GM19395 (cell line): ENCODE data around the gene TP53BP2.
"Not testable (repeated sequence)": the region's sequence is repeated elsewhere in the genome, so short reads cannot be mapped to it uniquely, and the experiment has no call there.

Source experiments
- ATAC-seq: cut with Tn5 transposase; IDR thresholded peaks from one replicate; pipeline ENCODE4 v1.9.1; 2021; ENCODE audit warnings: mild to moderate bottlenecking, moderate library complexity; ENCODE audit not compliant: unreplicated experiment

The TP53BP2 gene

DNA sequence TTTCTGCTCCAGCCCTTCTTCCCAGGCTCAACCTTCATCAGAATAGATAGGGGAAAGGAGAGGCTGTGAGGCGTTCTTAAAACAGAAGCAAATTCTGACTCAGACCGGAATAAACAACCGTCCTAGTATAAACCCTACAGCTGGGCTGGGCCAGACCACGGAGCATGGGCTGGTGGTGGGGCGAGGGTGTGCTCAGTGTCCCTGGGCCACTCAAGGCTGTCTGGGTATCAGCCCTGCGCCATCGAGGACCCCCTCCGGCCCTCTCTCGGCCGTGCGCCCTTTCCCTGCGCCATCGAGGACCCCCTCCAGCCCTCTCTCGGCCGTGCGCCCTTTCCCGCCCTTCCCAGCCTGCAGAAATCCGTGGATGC lies 97.4 kb downstream of the TP53BP2 start:
- no peak for ATAC-seq

DNA sequence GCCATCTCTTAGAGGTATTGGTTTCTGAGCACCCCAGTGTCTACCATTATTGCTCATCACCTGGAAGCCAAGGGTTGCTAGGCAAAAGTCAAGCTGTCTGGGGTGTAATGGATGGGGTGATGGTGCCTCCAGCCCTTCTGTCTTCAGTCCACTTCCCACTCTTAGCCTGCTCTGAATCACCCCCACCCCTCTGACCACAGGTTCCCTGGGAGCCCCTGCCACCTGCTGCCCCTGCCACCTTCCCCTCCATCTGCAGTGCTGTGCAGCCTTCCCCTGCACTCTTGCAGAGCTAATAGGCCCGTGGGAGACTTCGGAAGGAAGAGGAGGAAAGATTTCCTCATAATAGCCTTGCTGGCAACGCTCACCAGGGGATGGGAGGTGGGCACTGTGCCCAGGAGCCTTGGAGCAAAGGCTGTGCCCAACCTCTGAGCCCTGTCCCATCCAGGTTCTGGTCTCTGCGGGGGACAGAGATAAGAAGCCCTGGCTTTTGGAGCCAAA lies 97.9 kb downstream of the TP53BP2 start:
- no peak for ATAC-seq

DNA sequence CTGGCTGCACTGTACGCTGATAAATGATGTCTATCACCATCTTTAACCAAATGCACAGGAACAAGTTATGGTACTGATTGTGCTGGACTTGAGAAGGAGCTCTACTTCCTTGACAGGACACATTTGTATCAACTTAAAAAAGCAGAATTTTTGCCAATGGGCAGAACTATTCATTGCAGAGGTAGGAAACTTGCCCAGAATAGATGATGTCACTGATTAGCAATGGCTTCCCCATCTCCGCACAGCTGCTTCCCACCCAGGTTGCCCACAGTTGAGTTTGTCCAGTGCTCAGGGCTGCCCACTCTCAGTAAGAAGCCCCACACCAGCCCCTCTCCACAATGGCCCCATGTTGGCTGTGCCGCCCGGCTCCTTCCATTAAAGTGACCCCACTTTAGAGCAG lies 100.0 kb downstream of the TP53BP2 start:
- no peak for ATAC-seq

DNA sequence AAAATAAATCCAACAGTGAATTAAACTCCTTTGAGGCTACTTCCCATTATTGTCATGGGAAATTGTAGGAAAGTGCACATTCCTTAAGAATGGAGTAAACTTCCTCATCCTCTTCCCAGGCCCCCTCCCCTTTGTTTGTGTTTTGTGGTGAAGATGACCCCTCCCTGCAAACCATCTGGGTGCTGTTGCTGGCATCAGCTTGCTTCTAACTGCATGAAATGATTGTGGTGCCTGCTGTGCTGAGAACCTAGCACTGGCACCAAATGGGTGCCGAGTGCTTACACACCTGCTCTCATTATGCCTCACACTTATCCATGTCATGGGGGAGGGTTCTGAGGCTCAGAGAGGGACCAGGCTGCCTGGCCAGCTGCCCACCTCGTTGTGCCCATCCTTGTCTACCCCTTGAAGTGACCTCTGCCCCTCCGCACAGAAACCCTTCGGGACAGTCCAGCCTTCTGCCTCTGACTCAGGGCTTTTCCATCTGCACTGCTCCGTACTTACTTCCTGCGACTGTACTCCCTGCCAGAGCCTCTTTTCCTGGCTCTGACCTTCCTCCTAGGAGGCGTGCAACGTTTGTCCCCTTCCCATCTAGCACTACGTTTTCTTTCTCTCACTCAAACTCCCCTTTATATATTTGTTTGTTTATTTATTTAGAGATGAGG lies 102.8 kb downstream of the TP53BP2 start:
- ATAC-seq, result no peak

DNA sequence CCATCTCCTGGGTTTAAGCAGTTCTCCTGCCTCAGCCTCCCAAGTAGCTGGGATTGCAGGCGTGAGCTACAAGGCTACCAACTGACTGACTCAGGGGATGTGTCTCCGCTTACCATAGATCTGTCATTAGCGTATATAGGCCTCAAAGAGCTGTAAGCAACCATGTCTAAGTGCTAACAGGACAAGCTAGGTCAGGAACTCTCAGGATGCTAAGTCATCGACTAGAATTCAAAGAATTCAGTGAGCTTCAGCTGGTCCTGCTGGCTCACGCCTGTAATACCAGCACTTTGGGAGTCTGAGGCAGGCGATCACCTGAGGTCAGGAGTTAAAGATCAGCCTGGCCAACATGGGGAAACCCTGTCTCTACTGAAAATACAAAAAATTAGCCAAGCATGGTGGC lies 103.9 kb downstream of the TP53BP2 start:
- ATAC-seq, result no peak

DNA sequence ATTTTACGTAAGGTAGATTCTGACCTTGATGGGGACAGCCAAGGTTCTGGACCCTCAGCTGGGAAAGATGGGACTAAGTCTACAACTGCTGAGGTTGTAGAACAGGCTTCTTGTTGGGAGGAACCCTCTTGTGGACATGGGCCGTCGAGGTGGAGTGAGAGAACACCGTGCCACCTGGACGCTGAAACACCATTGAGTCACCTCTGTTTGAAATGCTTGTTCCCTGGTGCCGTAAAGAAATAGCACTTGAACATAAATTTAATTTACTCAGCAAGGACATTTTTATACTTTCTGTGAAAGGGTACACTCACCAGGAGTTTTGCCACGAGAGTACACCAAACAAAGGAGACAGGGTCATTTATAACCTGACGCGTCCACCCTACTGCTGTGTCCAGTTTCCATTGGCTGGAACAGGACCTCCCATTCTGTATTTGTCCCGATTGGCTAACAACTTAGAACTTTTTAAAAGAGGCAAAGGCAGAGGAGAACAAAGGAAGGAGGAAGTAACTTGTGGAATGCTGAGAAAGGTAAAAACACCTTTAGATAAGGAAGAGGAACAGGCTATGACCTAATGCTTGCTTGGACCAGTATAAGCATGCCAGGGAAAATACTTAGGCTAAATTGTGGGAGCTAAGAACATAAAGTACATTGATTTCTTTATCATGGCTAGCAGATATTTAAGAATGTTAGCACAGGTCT lies 105.6 kb downstream of the TP53BP2 start:
- not testable (repeated sequence) for ATAC-seq

DNA sequence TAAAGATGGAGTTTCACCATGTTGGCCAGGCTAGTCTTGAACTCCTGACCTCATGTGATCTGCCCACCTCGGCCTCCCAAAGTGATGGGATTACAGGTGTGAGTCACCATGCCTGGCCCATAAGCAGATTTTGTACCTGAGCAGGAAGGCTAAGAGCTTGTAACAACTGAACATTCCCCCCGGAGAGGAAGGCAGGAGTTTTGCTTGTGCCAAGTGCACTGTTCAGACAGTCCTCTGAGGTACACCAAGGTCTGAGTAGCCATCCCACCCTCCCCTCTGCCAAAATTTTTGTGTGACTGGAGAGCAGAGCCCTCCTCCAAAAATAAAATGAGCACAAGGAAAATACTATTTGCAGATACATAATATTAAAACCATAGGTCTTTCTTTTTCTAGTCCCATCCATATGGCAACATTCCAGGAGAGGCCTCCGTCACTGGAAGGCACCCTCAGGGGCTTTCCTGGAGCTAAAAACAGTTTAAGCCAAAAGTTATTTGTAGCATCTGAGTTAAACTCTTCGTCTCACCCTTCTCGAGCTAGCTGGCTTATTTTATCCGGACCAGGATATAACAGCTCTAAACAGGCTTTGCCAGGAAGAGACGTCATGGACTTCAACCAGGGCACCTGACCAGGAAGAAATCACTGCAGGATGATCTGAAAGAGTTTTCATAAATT lies 106.2 kb downstream of the TP53BP2 start:
- no peak for ATAC-seq

DNA sequence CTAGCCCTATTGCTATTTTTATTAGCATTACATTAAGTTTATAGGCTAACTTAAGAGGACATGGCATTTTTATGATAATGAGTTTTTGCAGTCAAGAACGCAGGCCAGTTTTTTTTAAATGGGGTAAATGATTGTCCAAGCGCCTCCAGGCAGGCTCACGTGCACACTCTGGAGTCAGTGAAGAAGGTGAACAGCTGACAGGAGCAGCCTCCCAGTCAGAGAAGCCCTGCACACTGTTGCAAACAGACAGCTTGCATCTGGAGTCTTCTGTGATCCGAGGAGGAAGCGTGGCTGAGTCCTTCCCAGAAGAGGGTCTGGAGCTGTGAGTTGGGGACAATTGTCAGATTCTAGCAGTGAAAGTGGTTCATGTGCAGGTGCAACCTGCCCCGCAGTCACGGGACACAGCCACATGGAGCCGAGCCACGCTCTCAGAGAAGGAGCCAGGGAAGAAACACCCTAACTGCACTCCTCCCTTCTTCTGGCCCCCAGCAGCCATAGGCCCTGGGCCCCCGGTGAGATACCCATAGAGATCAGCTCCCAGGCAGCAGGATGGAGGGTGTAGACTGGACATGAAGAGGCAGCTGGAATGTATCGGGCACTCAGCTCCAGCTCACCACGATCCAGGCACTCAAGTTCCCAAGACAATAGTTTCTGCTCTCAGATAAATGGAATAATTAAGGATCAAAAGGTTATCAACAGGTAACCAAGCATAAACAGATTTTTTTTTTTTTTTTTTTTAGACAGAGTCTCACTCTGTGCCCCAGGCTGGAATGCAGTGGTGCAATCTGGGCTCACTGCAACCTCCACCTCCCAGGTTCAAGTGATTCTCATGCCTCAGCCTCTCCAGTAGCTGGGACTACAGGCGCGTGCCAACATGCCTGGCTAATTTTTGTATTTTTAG lies 107.0 kb downstream of the TP53BP2 start:
- ATAC-seq, result no peak

DNA sequence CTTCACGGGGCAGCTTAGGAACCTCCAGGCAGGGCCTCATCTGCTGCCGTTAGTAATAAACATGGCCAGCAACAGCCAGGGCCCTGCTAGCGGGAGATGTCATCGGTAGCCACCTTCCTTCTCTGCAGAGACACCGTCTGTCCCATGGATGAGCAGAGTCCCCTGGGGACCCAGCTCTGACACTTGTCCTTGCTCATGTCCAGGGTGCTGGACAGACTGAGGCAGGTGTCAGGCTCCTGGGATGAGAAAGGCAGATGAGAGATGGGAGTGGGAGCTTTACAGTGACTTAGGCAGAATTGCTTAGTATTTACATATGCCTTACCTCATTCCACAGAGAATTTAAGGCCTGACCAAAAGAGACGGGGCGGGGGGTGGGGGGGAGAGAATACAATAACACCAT lies 108.4 kb downstream of the TP53BP2 start:
- no peak for ATAC-seq

DNA sequence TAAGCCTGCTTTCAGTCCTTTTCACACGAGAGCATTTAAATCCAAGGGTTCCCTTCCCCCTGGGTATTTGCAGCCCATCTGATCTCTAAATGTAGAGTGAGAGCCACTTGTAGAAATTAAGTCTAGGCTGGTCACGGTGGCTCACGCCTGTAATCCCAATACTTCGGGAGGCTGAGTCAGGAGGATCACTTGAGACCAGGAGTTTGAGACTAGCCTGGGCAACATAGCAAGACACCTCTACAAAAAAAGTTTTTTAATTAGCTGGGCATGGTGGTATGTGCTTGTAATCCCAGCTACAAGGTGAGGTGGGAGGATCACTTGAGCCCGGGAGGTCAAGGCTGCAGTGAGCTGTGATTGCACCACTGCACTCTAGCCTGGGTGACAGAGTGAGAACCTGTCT lies 109.1 kb downstream of the TP53BP2 start:
- ATAC-seq, result not testable (repeated sequence)

DNA sequence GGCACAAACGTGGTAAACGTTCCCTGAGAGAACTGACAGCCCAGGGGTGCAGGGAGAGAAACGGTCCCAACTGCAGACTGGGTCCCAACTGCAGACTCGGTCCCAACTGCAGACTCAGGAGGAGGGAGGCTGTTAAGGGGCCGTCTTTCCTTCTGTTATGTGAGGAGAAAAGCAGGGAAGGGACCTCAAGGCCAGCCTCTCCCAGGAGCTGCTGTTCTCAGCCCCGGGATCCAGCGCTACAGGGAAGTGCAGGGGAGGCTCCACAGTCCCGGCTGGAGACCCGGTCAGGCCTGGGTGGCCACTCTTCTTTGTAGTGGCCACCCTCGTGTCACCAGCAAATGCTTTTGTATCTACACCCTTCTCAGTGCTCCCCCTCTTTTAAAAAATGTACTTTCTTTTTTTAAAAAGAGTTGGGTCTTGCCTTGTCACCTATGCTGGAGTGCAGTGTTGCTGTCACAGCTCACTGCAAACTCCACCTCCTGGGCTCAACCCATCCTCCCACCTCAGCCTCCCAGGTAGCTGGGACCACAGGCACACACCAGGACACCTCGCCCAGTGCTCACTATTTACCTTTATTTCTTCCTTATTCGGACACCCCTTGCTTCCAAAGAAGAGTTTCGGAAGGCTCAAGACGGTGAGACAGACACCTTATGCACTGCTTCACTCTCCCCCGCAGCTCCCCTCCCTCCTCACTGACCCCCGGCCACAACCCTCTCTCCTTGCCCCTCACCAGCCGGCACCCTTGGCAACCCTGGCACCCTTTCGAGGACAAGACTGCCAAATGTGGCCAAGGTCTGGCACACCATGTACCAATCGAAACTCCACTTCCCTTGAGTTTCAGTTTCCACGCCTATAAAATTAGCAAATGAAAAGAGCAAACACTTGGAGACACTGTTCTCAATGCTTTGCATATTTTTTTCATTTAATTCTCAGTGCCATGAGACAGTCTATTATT lies 111.6 kb downstream of the TP53BP2 start:
- no peak for ATAC-seq

DNA sequence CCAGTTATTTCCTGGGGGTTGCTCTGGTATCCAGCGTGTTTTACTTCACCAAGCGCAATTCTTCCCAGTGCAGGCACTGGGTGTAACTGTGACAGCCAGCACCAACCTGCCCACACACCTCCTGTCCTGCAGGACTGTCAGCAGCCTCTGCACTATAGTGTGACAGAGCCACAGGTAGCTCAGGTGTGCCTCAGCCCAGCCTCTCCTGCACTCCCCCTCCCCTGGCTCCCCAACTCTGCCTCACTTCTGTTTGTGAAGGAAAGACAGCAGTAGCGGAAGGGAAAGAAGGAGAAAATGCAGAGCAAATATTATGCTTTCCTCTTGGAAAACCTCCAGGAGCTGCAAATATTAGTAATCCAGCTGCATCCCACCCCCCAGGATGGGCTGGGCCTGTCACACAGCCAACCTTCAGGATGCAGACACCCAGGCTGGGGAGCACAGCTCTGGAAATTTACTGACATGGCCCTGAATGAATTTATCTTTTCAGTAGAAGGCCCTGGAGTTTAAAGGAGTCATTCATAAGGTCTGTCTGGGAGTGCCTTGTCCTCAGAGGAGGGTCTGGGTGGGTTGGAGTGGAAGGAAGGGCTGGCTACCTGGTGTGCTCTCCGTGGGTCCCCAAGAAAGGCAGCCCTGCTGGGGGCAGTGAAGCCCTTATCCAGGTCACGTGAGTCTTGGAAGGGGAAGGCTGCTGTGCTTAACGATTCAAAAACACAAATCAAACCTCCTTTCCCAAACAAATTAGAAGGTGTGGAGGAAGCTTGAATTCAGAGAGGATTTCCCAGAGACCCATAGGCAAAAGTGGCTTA lies 112.6 kb downstream of the TP53BP2 start:
- ATAC-seq, result no peak

DNA sequence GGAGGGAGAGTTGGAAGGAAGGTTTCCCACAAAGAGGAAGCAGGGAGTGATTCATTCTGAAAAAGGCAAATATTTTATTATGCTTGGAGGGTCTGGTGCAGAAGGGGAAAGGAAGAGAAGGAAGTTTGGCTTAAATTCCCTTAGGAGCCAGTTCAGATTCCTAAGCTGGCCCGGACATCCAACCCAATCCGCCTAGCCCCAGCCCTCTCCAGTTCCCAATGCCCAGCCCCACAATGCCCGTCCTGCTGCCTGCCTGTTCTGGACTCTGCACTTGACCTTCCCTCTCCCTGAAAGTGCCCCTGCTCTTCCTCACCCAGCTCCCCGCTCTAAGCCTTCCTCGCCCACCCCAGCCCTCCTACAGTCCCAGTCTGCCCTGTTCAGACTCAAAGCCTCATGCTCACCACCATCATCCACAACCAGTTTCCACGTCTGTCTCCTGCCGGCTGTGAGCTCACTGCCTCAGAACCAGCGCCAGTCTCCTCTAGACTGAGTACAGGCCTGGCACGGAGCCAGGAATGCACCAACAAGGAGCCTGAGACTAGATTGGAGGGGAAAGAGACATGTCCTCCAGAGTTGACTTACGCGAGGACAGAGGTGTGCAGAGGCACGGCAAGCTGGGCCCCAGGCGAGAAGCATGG lies 114.5 kb downstream of the TP53BP2 start:
- no peak for ATAC-seq

DNA sequence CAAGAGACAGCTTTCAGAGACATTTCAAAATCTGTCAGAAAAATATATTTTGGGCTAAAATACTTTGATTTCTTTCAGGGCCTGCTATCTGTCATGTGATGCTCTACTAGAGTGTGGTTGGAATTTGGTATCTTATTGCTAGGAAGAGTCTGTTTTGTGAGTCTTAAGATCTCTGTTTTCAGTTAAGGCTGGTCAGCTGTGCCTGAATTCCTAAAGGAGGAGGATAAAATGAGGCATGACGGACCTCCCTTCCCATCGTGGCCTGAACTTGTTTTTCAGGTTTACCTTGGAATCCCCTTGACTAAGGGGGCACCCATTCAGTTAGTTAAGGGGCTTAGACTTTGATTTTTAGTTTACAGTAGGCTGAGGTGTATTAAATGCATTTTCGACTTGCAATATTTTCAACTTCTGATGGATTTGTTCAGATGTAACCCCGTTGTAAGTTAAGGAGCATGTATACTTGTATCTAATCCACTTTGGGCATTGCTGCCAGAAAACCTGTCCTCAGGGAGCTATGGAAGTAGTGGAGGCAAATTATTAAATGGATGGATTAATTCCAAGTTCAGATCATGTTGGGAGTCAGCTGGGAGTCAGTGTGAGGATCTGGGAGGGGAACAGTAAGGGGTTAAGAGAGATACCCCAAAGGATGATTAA lies 115.1 kb downstream of the TP53BP2 start:
- ATAC-seq, result no peak

DNA sequence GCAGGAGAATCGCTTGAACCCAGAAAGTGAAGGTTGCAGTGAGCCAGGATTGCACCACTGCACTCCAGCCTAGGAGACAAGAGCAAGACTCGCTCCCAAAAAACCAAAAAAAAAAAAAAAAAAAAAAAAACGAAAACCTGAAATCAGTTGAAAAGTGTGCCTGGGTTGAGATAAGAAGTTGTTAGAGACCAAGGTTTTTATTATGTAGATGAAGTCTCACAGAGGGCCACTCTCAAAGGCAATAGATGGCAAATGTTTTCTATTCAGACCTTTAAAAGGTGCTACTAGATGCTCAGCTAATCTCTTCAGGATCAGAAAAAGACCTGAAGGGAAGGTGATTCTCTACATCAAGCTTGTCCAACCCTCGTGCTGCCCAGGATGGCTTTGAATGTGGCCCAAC lies 115.8 kb downstream of the TP53BP2 start:
- ATAC-seq, result no peak
